HG03460 (cell line): Measurements from ENCODE around the gene TWSG1.

ENCODE experiments used
- ATAC-seq: cut with Tn5 transposase; IDR thresholded peaks from one replicate; pipeline ENCODE4 v1.9.1; 2021; ENCODE audit not compliant: unreplicated experiment

The TWSG1 gene

GRCh38 chr18:9334329-9334972 lies at the start of gene TWSG1:
Gene TWSG1 (plus strand): TSS chr18:9334773. CDS start chr18:9337230, 2,457 bp downstream.
- peak; percentile 76 for ATAC-seq

DNA sequence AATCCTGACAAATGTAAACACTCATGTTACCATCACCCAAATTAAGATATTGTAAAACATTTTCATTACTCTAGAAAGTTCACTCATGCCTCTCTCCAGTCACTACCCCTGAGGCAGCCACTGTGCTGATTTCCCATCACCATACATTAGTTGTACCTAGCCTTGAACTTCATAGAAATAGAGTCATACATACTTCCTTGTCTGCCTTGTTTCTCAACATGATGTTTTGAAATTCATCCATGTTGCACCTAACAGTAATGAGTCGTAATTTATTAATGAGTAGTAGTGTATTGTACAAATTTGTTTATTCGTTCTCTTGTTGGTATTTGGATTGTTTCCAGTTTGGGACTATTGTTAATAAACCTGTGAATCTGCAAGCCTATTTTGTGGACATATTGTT lies 49.0 kb upstream of the TWSG1 start:
- ATAC-seq: no peak

GRCh38 chr18:9287036-9287435 lies 47.5 kb upstream of the TWSG1 start:
- ATAC-seq: no peak

DNA sequence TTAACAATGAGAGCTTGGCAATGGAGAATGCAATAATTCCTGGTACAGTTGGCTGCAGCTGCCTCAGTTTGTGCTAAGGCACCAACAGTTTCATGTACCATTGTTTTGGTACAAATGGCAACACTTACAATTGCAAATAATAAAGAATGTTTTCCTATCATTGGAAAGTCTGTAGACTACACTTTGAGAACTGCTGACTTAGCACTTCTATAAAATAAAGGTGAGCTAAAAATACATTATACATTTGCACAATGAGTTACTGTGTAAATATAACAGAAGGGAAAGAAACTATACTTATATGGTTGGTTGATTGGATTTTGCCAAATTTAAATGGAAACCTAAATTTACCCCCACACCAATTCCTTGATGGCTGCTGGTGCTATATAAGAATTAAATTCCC lies 44.9 kb upstream of the TWSG1 start:
- ATAC-seq: no peak

DNA sequence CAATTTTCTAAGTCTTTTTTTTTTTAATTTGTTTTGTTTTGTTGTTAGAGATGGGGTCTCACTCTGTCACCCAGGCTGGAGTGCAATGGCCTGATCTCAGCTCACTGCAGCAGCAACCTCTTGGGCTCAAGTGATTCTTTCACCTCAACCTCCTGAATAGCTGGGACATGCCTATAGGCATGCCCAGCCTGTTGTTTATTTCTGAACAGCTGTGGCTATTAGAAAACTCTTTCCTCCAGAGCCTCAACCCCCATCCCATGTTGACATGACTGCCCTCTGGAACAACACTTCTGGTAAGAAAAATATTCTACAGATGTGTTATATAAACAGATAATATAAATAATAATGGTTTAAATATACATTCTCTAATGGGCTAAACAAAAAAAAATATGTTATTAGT lies 44.4 kb upstream of the TWSG1 start:
- ATAC-seq: no peak

- no peak for ATAC-seq
These were observed 42.5 kb upstream of the TWSG1 start for GRCh38 chr18:9292047-9292446.

- ATAC-seq: no peak
These were observed 40.6 kb upstream of the TWSG1 start for GRCh38 chr18:9293948-9294347.

GRCh38 chr18:9296233-9297006 lies 38.2 kb upstream of the TWSG1 start:
- no peak for ATAC-seq

DNA sequence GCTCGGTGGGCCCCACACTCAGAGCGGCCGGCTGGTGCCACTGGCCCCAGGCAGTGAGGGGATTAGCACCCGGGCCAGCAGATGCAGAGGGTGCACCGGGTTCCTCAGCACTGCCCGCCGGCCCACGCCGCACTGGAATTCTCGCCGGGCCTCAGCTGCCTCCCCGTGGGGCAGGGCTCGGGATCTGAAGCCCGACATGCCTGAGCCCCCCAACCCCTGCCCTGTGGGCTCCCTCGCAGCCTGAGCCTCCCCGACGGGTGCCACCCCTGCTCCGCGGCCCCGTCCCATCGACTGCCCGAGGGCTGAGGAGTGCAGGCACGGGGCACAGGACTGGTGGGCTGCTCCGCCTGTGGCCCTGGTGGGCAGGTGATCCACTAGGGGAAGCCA lies 37.6 kb upstream of the TWSG1 start:
- ATAC-seq: no peak

- ATAC-seq: no peak
These were observed 30.0 kb upstream of the TWSG1 start for GRCh38 chr18:9304388-9305070.

DNA sequence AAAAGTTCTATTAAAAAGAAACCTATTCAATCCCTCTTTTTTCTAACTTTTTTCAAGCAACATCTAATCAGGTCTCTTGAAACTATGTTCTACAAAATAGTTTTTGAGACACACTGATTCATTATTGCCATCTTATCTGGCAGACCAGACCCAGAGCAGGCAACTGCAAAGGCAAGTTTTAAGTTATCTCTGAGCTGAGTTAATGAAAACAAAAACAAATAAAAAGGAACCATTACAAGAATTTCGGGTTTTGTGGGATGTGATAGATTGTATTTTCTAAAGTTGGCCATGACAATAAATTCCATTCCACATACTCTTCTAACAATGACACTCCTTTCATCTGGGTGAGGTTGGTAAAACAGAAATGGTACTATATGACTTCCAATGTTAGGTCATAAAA lies 15.2 kb upstream of the TWSG1 start:
- ATAC-seq: no peak

- ATAC-seq: no peak
These were observed 13.5 kb upstream of the TWSG1 start for GRCh38 chr18:9321017-9321452.

DNA sequence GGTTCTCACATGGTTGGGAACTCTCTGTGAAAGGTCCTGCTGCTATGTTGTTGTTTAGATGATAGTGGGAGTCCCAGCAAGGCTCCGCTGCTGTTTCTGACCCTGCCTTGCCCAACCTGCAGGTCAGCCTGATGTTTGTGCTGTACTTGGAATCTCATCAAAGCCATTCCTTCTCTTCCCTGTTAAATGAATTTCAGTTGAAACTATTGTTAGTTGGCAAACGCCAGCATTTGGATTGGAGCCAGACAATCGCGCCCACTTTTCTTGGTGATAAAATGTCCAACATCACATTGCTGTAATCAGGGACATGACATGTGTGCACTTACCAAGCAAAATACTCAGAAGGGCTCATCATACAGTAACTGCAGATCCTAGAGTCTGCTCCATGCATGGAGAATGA lies 12.8 kb upstream of the TWSG1 start:
- no peak for ATAC-seq

GRCh38 chr18:9322744-9323143 lies 11.8 kb upstream of the TWSG1 start:
- ATAC-seq: no peak

GRCh38 chr18:9323750-9324445 lies 10.7 kb upstream of the TWSG1 start:
- no peak for ATAC-seq

DNA sequence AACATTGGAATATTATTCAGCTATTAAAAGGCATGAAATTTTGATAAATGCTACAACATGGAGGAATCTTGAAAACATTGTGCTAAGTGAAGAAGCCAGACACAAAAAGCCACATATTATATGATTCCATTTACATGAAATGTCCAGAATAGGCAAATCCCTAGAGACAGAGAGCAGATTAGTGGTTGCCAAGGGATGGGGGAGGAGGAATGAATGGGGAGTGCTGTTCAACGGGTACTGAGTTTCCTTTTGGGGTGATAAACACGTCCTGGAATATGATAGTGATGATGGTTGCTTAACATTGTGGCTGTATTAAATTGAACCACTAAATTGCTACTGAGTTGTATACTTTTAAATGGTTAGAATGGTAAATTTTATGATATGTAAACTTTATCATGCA lies 8.9 kb upstream of the TWSG1 start:
- ATAC-seq: no peak

GRCh38 chr18:9328776-9329175 lies 5.8 kb upstream of the TWSG1 start:
- ATAC-seq: no peak

- ATAC-seq: no peak
These were observed 5.1 kb upstream of the TWSG1 start for GRCh38 chr18:9329471-9329870.

DNA sequence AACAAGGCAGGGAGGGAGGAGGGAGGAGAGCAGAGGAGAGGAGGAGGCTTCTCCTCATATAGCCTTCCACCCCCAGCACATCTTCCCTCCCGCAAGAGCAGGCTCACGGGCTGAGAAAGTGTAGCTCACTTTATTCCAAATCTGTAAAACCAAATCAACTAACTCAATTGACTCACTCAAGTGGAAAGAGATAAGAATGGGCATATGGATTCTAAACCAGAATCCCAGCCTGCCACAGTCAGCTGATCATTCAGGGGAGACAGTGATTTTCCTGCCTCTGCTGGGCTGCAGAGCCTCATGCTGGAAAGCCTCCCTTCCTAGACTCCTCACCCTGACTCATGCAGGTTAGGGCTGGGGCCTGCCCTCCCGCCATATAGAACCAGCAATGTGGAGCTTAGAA lies 4.2 kb upstream of the TWSG1 start:
- no peak for ATAC-seq

GRCh38 chr18:9333441-9334328 lies 888 bp upstream of the TWSG1 start:
- peak; percentile 33 for ATAC-seq
